Tibial artery (tissue), 4 donors: ENCODE measurements around the gene ARHGAP9.
A peak's percentile ranks its signal among the peaks of the same experiment; 100 is the strongest.

Experiments used
- DNase-seq, 2 donors: peaks; one replicate each; pipeline ENCODE4 v3.0.0-alpha.2; 2019
- H3K27ac ChIP-seq, 2 donors: fragments of 200-600 bp; sonication (generic) in 1 of 2; 1 replicate in 1 of 2; 2 replicates in 1 of 2; pipeline ENCODE4 v1.5.1; 2018 to 2019; ENCODE audit warnings: mild to moderate bottlenecking in 1 of 2
- H3K27me3 ChIP-seq, 2 donors: fragments of 200-600 bp; sonication (generic) in 1 of 2; one replicate each; pipeline versions ENCODE4 v1.5.1 to v1.6.0; 2016 to 2019
- H3K36me3 ChIP-seq, 3 donors: fragments of 200-600 bp; sonication (generic) in 2 of 3; one replicate each; pipeline ENCODE4 v1.5.1; 2016 to 2019; ENCODE audit warnings: mild to moderate bottlenecking in 2 of 3
- H3K4me1 ChIP-seq, 4 donors: fragments of 200-600 bp; sonication (generic) in 2 of 4; 1 replicate in 3 of 4; 2 replicates in 1 of 4; pipeline ENCODE4 v1.5.1; 2016 to 2019
- H3K4me3 ChIP-seq, 2 donors: fragments of 200-600 bp; sonication (generic) in 1 of 2; 1 replicate in 1 of 2; 2 replicates in 1 of 2; pipeline ENCODE4 v1.5.1; 2018 to 2019; ENCODE audit warnings: mild to moderate bottlenecking in 2 of 2
- H3K9me3 ChIP-seq, 3 donors: fragments of 200-600 bp; sonication (generic) in 1 of 3; one replicate each; pipeline ENCODE4 v1.5.1; 2016 to 2019
- CTCF ChIP-seq, 2 experiments: fragments of 200-600 bp in 1 of 2; fragments of 450-650 bp in 1 of 2; IDR thresholded peaks; one replicate each; pipeline ENCODE4 v1.5.1; 2017 to 2019; ENCODE audit warnings: antibody characterized with exemption in 2 of 2, mild to moderate bottlenecking in 1 of 2, moderate library complexity in 1 of 2
- intact Hi-C: fragments of 100-400 bp; cut with DNase I; formaldehyde crosslinking; loops from one replicate; pipeline ENCODE4 v1.15.0; 2023; ENCODE audit warnings: low total_unique reads

Gene ARHGAP9

GRCh38 chr12:57454566-57455373, 24.9 kb downstream of the ARHGAP9 start, which contains the start of gene INHBE:
Gene INHBE, plus strand, starts transcription at chr12:57455307. Its CDS starts 230 bp downstream, at chr12:57455537.
- Histone ChIP-seq H3K27ac (no peak within 1 kb of the TSS), H3K9me3 (no peaks in the 10 kb centered on the region), H3K27me3 (peaks cover 0 to 3% of the 10 kb centered on the region in 2 donors), H3K4me3 (no peak within 1 kb of the TSS), H3K4me1 (peaks cover 0 to 25% (median 20%) of the 10 kb centered on the region in 4 donors), H3K36me3 (no peaks in the 10 kb centered on the region)
- no peak for TF ChIP-seq CTCF (IDR thresholded peaks at IDR 0.05)
- intact Hi-C loops: loop anchor here (5.0 kb wide), 2 partner anchors 187 to 332 kb away; no protein-coding TSS in a partner anchor
- DNase-seq: no peak

- intact Hi-C loops: loop anchor here (5.0 kb wide), 2 partner anchors 187 to 332 kb away; no protein-coding TSS in a partner anchor
Observed at GRCh38 chr12:57454213-57454565, 25.5 kb downstream of the ARHGAP9 start.

DNA sequence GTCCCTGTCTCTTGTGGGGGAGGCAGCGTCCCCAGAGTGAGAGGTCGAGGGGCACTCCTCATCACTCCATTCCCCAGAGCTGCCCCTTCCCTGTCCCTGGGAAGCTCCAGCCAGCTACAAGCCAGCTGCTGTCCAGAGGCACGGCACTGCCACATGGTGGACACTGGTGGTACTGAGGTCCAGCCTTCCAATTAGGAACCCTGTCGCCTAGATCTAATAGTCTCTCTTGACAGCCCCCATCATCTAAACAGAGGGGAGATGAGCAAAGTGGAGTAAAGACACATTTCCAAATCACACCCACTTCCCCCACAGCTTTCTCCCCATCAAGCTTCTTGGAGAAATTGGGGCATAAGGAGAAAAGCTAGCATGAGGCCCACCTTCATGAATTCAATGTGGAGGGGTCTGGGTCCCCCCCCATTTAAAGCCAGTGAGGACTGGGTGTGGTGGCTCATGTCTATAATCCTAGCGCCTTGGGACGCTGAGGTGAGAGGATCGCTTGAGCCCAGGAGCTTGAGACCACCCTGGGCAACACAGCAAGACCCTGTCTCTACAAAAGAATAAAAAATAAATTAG, 26.6 kb downstream of the ARHGAP9 start:
- peak; percentile 93 to 97 for TF ChIP-seq CTCF (IDR thresholded peaks at IDR 0.05)
- Histone ChIP-seq H3K4me1 (peaks cover 0 to 25% (median 18%) of the 10 kb centered on the region in 4 donors), H3K27me3 (peaks cover 0 to 3% of the 10 kb centered on the region in 2 donors), H3K4me3 (no peak overlapping the region), H3K27ac (peak overlapping the region; percentile 82 to 89), H3K36me3 (no peaks in the 10 kb centered on the region), H3K9me3 (no peaks in the 10 kb centered on the region)
- intact Hi-C loops: loop anchor here (1.0 to 5.0 kb wide), 3 partner anchors 146 to 331 kb away; no protein-coding TSS in a partner anchor
- peak; percentile 81 to 86 for DNase-seq

More at GRCh38 chr12:57454213-57454565, 25.5 kb downstream of the ARHGAP9 start:
- Histone ChIP-seq H3K27me3 (peaks cover 0 to 3% of the 10 kb centered on the region in 2 donors), H3K27ac (no peak overlapping the region), H3K9me3 (no peaks in the 10 kb centered on the region), H3K4me3 (no peak overlapping the region), H3K36me3 (no peaks in the 10 kb centered on the region), H3K4me1 (peaks cover 0 to 25% (median 20%) of the 10 kb centered on the region in 4 donors)
- TF ChIP-seq CTCF (IDR thresholded peaks at IDR 0.05): no peak
- no peak for DNase-seq

DNA sequence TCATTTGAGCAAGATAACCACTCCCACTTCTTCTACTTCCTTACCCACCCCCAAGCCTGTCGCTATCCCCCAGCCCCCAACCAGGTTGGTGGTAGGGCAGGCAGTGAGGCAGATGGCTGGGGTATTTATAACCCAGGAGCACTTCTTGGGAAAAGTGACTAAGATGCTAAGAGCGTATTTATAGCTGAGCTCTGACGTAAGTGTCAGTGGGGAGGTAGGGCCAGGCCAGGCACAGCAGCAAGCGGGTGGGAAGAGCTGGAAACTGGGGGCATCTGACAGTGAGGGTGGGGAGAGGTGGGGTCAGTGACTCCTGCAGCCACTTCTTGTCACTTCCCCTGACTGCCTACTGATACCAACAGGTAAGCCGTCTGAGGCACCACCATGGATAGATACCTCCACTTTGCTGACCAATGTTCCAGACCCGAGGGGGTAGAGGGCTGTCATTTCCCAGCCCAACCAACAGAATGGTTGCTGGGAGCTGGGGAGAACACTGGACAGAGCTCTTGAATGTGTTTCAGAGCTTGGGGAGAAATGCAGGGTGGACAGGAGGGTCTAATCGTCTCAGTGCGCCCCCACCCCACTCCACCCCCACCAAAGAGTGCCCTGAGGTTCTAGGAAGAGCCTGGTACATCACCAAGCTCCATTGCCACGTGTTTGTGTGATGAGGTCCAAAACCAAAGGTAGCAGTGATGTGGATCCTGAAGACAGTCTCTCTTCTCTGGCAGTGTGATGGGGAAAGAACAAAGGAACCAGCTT, 27.3 kb downstream of the ARHGAP9 start:
- H3K4me3 ChIP-seq: peak overlapping the region in 1 of 2 donors; percentile 0
- TF ChIP-seq CTCF (IDR thresholded peaks at IDR 0.05): no peak
- peaks cover 0 to 3% of the 10 kb centered on the region in 2 donors for H3K27me3 ChIP-seq
- no peaks in the 10 kb centered on the region for H3K36me3 ChIP-seq
- H3K27ac ChIP-seq: peak overlapping the region; percentile 82 to 89
- intact Hi-C loops: loop anchor here (5.0 kb wide), 2 partner anchors 185 to 330 kb away; no protein-coding TSS in a partner anchor
- H3K4me1 ChIP-seq: peaks cover 0 to 25% (median 18%) of the 10 kb centered on the region in 4 donors
- no peaks in the 10 kb centered on the region for H3K9me3 ChIP-seq
- peak in 1 of 2 donors; percentile 83 for DNase-seq

DNA sequence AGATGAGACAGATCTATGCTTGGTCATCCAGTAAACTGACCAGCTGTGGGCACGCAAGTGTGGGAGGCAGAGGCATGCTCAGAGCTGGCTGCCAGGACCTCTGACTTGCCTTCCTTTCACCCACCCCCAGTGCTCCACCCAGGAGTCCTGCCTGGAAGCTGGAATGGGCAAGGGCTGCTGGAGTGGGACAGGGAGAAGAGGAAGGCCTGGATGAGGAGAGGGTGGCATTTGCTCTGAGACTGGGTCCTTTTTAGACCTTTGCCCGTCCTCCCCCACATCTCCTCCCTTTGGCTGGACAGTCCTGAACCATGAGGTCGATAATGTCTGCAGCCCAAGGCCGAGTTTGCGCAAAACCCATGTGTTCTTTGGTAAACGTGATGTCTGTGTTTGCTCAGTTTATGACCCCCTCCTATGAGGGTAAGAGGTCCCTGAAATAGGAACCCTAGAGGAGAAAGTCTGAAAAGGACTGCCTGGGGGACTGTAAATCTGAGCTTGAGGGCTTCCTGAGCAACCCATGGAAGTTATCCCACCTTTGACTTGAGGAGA, 28.4 kb downstream of the ARHGAP9 start:
- intact Hi-C loops: loop anchor here (5.0 kb wide), 2 partner anchors 184 to 329 kb away; no protein-coding TSS in a partner anchor
- Histone ChIP-seq H3K27ac (peak overlapping the region; percentile 82 to 89), H3K36me3 (no peaks in the 10 kb centered on the region), H3K9me3 (no peaks in the 10 kb centered on the region), H3K4me1 (peaks cover 0 to 21% (median 18%) of the 10 kb centered on the region in 4 donors), H3K4me3 (no peak overlapping the region), H3K27me3 (peaks cover 0 to 3% of the 10 kb centered on the region in 2 donors)
- TF ChIP-seq CTCF (IDR thresholded peaks at IDR 0.05): no peak
- no peak for DNase-seq
